K562 treated with DMSO at 1 percent for 24 hours (cell line): ENCODE data around the gene OR51B4. TPM values are rescaled to one million over a fixed set of nuclear protein-coding genes. Genes with fewer than 3 reads are reported as not detected.

Experiments
- total RNA-seq: library from RNA; unstranded; fragments of 300-600 nt; gene quantifications from 2 replicates; pipeline ENCODE4 v1.2.3, GENCODE V29; 2022; ENCODE audit warnings: low read depth; ENCODE audit not compliant: insufficient read depth

The OR51B4 gene
- 35.4 and 49.8 TPM in 2 replicates for total RNA-seq

DNA sequence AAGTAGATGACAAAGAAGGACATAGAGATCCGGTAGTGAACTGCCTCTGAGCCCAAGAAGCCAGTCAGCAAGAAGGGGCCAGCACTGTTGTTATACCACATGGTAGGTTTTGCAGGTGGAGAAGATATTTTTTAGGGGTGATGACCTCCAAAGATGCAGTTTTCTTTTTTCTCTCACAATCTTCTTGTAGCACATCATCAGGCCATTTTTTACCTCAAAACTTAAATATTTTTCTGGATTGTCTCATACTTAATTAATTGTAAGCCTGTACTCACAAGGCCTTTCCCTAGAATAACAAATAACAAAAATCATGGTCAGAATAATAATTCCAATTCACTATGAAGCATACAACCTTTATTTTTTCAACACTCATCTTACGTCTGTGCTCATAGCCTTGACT is at the start of gene OR51B4:
Gene OR51B4 (minus strand): TSS at position 101 of the 400 bp plus-strand sequence. CDS start 0 bp downstream, at position 101.

GRCh38 chr11:5351208-5351607 is 49.5 kb upstream of the OR51B4 start, which contains the start of gene OR51B6:
Gene OR51B6 (plus strand): TSS chr11:5351508. CDS start chr11:5351508, 0 bp downstream.

DNA sequence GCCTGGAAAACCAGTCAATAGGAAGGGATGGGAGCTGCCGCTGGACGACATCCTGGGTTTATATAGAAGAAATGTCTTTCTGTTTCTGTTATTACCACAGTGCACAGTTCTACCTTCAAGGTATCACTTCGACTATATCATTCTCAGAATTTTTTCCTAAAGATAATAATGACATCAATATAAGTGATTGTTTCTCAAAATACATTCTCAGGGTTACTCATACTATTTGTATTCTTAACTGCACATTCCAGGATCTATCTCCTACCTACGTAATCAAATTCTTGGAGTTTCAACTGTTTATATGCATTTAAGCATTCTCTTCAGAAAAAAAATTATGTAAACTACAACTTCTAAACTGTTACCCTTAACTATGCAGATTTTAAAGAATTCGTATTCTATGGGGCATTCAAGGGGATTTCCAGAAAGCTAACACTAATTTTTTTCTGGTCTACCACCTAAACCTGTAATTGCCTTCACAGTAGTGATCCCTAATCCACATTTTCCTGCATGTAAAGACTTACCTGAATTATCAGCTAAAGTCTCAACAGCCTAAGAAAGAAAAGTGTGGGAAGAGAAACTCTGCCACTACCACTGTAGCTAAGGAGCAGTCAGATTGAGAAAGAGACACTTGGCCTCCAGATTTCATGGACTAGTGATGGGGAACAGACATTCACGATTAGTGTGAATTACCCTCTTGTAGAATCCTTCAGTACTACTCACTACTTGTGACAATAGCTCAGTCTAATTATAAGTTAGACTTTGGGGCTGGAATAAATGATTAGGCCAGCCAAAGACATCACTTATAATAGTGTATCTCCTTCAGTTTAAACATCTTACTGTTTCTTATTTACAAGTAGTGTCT is 42.0 kb upstream of the OR51B4 start, which contains the start of gene OR51B5:
Gene OR51B5 (minus strand): TSS at position 51 of the 862 bp plus-strand sequence. CDS start 0 bp downstream, at position 51.

GRCh38 chr11:5324197-5324596 is 22.5 kb upstream of the OR51B4 start, which contains the start of gene OR51B2:
Gene OR51B2 (minus strand): TSS chr11:5324297. CDS start chr11:5324297, 0 bp downstream.

DNA sequence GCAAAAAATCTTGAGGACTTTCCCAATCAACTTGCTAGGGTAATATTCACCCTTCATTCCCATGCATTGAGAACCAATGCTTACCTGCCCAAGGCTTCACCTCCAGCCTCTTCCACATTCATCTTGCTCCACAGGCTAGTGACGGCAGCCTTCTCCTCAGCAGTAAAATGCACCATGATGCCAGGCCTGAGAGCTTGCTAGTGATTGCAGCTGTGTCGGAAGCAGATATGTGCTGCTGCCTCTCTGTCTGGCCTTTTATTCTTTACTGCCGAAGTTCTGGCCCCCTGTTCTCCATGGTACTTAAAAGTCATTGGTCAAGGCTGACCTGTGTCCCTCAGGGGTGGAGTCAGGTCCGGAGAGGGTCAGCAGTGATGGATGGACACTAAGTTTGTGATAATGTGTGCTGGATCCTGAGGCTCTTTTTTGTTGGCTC is 32.0 kb downstream of the OR51B4 start, which contains the start of gene HBE1:
Gene HBE1 (minus strand): TSS at position 231 of the 433 bp plus-strand sequence. CDS start 55 bp downstream, at position 176.

DNA sequence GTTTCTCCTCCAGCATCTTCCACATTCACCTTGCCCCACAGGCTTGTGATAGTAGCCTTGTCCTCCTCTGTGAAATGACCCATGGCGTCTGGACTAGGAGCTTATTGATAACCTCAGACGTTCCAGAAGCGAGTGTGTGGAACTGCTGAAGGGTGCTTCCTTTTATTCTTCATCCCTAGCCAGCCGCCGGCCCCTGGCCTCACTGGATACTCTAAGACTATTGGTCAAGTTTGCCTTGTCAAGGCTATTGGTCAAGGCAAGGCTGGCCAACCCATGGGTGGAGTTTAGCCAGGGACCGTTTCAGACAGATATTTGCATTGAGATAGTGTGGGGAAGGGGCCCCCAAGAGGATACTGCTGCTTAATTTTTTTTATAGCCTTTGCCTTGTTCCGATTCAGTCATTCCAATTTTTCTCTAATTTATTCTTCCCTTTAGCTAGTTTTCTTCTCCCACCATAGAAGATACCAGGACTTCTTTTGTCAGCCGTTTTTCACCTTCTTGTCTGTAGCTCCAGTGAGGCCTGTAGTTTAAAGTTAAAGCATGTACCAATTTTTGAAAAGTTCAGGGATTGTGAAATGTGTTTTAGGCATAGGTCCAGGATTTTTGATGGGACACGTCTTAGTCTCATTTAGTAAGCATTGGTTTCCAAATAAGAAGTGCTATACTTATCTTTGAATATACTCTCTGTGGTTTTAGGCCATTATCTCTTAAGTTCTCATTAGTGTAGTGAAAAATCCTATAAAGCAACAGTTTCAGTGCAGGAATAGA is 46.9 kb downstream of the OR51B4 start, which contains the start of gene HBG2:
Gene HBG2 (minus strand): TSS at position 136 of the 768 bp plus-strand sequence. CDS start 53 bp downstream, at position 83.

Other genes with a start within 250 kb of the OR51B4 start
- gene OR52E2, start 242.3 kb downstream of the OR51B4 start, total RNA-seq = not detected in 2 replicates
- not detected in 2 replicates for gene OR52E1, start 232.4 kb downstream of the OR51B4 start, total RNA-seq
- not detected in 2 replicates for gene OR52A5, start 163.6 kb downstream of the OR51B4 start, total RNA-seq
- gene OR52A1, start 147.2 kb downstream of the OR51B4 start, total RNA-seq = not detected in 2 replicates
- not detected in 2 replicates for gene OR51V1, start 101.3 kb downstream of the OR51B4 start, total RNA-seq
- not detected in 2 replicates for gene HBB, start 74.9 kb downstream of the OR51B4 start, total RNA-seq
- 10.4 and 12.5 TPM in 2 replicates for gene HBD, start 67.5 kb downstream of the OR51B4 start, total RNA-seq
- gene HBG1, start 52.1 kb downstream of the OR51B4 start, total RNA-seq = 397 and 400 TPM in 2 replicates
- gene HBG2, start 47.2 kb downstream of the OR51B4 start, total RNA-seq = 1,595 and 1,633 TPM in 2 replicates
- gene HBE1, start 32.0 kb downstream of the OR51B4 start, total RNA-seq = 959 and 977 TPM in 2 replicates
- 3.0 and 3.1 TPM in 2 replicates for gene OR51B2, start 22.4 kb upstream of the OR51B4 start, total RNA-seq
- gene OR51B5, start 41.6 kb upstream of the OR51B4 start, total RNA-seq = 36.2 and 41.7 TPM in 2 replicates
- gene OR51B6, start 49.6 kb upstream of the OR51B4 start, total RNA-seq = not detected in 2 replicates
- not detected in 2 replicates for gene OR51M1, start 81.9 kb upstream of the OR51B4 start, total RNA-seq
- gene OR51Q1, start 120.2 kb upstream of the OR51B4 start, total RNA-seq = not detected in 2 replicates
- not detected in 2 replicates for gene OR51I1, start 139.6 kb upstream of the OR51B4 start, total RNA-seq
- gene OR51I2, start 147.4 kb upstream of the OR51B4 start, total RNA-seq = not detected in 2 replicates
- gene OR52D1, start 186.7 kb upstream of the OR51B4 start, total RNA-seq = 0.61 TPM in 1 of 2 replicates, not detected in the other
- not detected in 2 replicates for gene UBQLN3, start 208.0 kb upstream of the OR51B4 start, total RNA-seq
- gene UBQLNL, start 214.8 kb upstream of the OR51B4 start, total RNA-seq = 0.80 TPM in 1 of 2 replicates, not detected in the other
- gene OR52H1, start 246.6 kb upstream of the OR51B4 start, total RNA-seq = not detected in 2 replicates